Breast epithelium (tissue), 4 donors: ENCODE measurements around the gene USP2. TPM values are rescaled to one million over a fixed set of nuclear protein-coding genes. Genes with fewer than 3 reads are reported as not detected.

Experiments
- DNase-seq, 2 donors: peaks; one replicate each; pipeline ENCODE4 v3.0.0-alpha.2; 2019; ENCODE audit warnings: low spot score in 2 of 2
- H3K27ac ChIP-seq, 2 donors: fragments of 200-600 bp; sonication (generic) in 1 of 2; one replicate each; pipeline ENCODE4 v1.5.1; 2016 to 2019; ENCODE audit warnings: mild to moderate bottlenecking in 1 of 2
- H3K27me3 ChIP-seq, 2 donors: fragments of 200-600 bp; sonication (generic) in 1 of 2; one replicate each; pipeline versions ENCODE4 v1.5.1 to v1.6.0; 2017 to 2019; ENCODE audit warnings: control low read depth in 1 of 2, mild to moderate bottlenecking in 1 of 2
- H3K36me3 ChIP-seq: fragments of 200-600 bp; one replicate; pipeline ENCODE4 v1.5.1; 2019
- H3K4me1 ChIP-seq, 2 donors: fragments of 200-600 bp; sonication (generic); one replicate each; pipeline ENCODE4 v1.5.1; 2016 to 2019; ENCODE audit warnings: control low read depth in 1 of 2
- H3K4me3 ChIP-seq, 3 donors: fragments of 200-600 bp; sonication (generic); 1 replicate in 2 of 3; 2 replicates in 1 of 3; pipeline ENCODE4 v1.5.1; 2016 to 2019; ENCODE audit warnings: mild to moderate bottlenecking in 3 of 3, moderate library complexity in 2 of 3
- H3K9me3 ChIP-seq, 2 donors: fragments of 200-600 bp; sonication (generic) in 1 of 2; one replicate each; pipeline ENCODE4 v1.5.1; 2016 to 2019; ENCODE audit warnings: control low read depth in 1 of 2
- CTCF ChIP-seq, 3 donors: fragments of 450-650 bp; IDR thresholded peaks; one replicate each; pipeline ENCODE4 v1.5.1; 2016 to 2017; ENCODE audit warnings: antibody characterized with exemption in 3 of 3, mild to moderate bottlenecking in 3 of 3, moderate library complexity in 3 of 3
- POLR2A ChIP-seq: fragments of 450-650 bp; IDR thresholded peaks from one replicate; pipeline ENCODE4 v1.6.1; 2016; ENCODE audit warnings: antibody characterized with exemption, mild to moderate bottlenecking, moderate library complexity
- POLR2AphosphoS5 ChIP-seq, 3 donors: sonication (generic); formaldehyde crosslinking; IDR thresholded peaks; one replicate each; pipeline ENCODE4 v1.6.1; 2017; ENCODE audit warnings: antibody characterized with exemption in 3 of 3
- intact Hi-C: fragments of 100-400 bp; cut with DNase I; formaldehyde crosslinking; loops from one replicate; pipeline ENCODE4 v1.15.1; 2023; ENCODE audit warnings: low total_unique reads
- total RNA-seq, 3 donors: library from RNA; depleted of rRNA; stranded (reverse); fragments of >200 nt; gene quantifications; one replicate each; pipeline ENCODE4 v1.1.0, GENCODE V29; 2016

The USP2 gene
- total RNA-seq, 3 donors from 2014 or later, result 0.48 to 3.8 (median 2.0) TPM

- Histone ChIP-seq H3K27me3 (no peaks in the 10 kb centered on the region), H3K27ac (no peak overlapping the region), H3K4me1 (peaks cover 8% of the 10 kb centered on the region in 2 donors), H3K4me3 (no peak overlapping the region), H3K36me3 (no peaks in the 10 kb centered on the region), H3K9me3 (no peaks in the 10 kb centered on the region)
- DNase-seq, result no peak
- TF ChIP-seq POLR2AphosphoS5 (IDR thresholded peaks at IDR 0.05) (no peak), CTCF (IDR thresholded peaks at IDR 0.05) (no peak), POLR2A (no peak)
- intact Hi-C loops, result no loop called here
Measured at GRCh38 chr11:119332111-119332765, 49.3 kb downstream of the USP2 start.

- Histone ChIP-seq H3K4me3 (no peak overlapping the region), H3K27me3 (no peaks in the 10 kb centered on the region), H3K36me3 (no peaks in the 10 kb centered on the region), H3K9me3 (no peaks in the 10 kb centered on the region), H3K4me1 (peaks cover 3 to 4% of the 10 kb centered on the region in 2 donors), H3K27ac (no peak overlapping the region)
- no peak for TF ChIP-seq CTCF (IDR thresholded peaks at IDR 0.05)
- no peak for TF ChIP-seq POLR2A
- no peak for TF ChIP-seq POLR2AphosphoS5 (IDR thresholded peaks at IDR 0.05)
- DNase-seq, result no peak
- intact Hi-C loops, result no loop called here
Measured at GRCh38 chr11:119330237-119330636, 51.3 kb downstream of the USP2 start.

- intact Hi-C loops, result no loop called here
- Histone ChIP-seq H3K27ac (no peak overlapping the region), H3K9me3 (no peaks in the 10 kb centered on the region), H3K36me3 (no peaks in the 10 kb centered on the region), H3K4me3 (no peak overlapping the region), H3K4me1 (no peaks in the 10 kb centered on the region), H3K27me3 (no peaks in the 10 kb centered on the region)
- TF ChIP-seq POLR2AphosphoS5 (IDR thresholded peaks at IDR 0.05) (no peak), POLR2A (no peak), CTCF (IDR thresholded peaks at IDR 0.05) (no peak)
- no peak for DNase-seq
Measured at GRCh38 chr11:119329320-119329719, 52.2 kb downstream of the USP2 start.

- peaks cover 0 to 3% of the 10 kb centered on the region in 2 donors for H3K27me3 ChIP-seq
- H3K4me1 ChIP-seq, result peaks cover 0 to 3% of the 10 kb centered on the region in 2 donors
- no peak for TF ChIP-seq POLR2A
- TF ChIP-seq POLR2AphosphoS5 (IDR thresholded peaks at IDR 0.05), result no peak
- TF ChIP-seq CTCF (IDR thresholded peaks at IDR 0.05), result no peak
- H3K9me3 ChIP-seq, result no peaks in the 10 kb centered on the region
- H3K27ac ChIP-seq, result no peak overlapping the region
- no peak for DNase-seq
- no peaks in the 10 kb centered on the region for H3K36me3 ChIP-seq
- H3K4me3 ChIP-seq, result no peak overlapping the region
- intact Hi-C loops, result no loop called here
Measured at GRCh38 chr11:119324189-119324588, 57.3 kb downstream of the USP2 start.

- intact Hi-C loops, result no loop called here
- H3K27ac ChIP-seq, result peak overlapping the region in 1 of 2 donors; percentile 14
- H3K4me3 ChIP-seq, result no peak overlapping the region
- H3K4me1 ChIP-seq, result peaks cover 0 to 6% of the 10 kb centered on the region in 2 donors
- no peaks in the 10 kb centered on the region for H3K9me3 ChIP-seq
- TF ChIP-seq POLR2A (no peak), CTCF (IDR thresholded peaks at IDR 0.05) (peak; percentile 31 to 66 (median 64)), POLR2AphosphoS5 (IDR thresholded peaks at IDR 0.05) (no peak)
- H3K27me3 ChIP-seq, result peaks cover 0 to 3% of the 10 kb centered on the region in 2 donors
- no peak for DNase-seq
- no peaks in the 10 kb centered on the region for H3K36me3 ChIP-seq
Measured at GRCh38 chr11:119323532-119324033, 57.9 kb downstream of the USP2 start.
